GM19240 (cell line): Measurements from ENCODE around the gene YY2.
"Not testable (repeated sequence)": the region's sequence is repeated elsewhere in the genome, so short reads cannot be mapped to it uniquely, and the experiment has no call there.

ENCODE experiments used
- DNase-seq: peaks from one replicate; pipeline ENCODE4 v3.0.0; 2011; ENCODE audit warnings: low spot score; ENCODE audit not compliant: insufficient read length

Gene YY2

GRCh38 chrX:21855937-21856415 is at the start of gene YY2:
Gene YY2 (plus strand): TSS chrX:21855987. CDS start chrX:21856485, 498 bp downstream.
- no peak for DNase-seq

DNA sequence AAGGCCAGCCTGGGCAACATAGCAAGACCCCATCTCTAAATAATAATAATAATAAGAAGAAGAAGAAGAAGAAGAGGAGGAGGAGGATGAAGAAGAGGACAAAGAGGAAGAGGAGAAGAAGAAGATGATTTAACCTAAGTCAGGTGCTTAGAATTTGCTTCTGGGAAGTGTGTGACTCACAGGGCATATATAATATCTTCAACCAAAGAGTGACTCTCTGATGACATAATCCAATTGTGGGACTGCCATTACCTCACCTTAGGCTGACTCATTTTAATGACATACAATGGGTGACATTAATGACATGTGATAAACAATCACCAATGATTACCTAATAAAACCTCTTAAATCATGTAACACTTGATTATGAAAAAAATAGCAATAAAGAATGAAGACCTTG is 49.1 kb upstream of the YY2 start:
- DNase-seq, result no peak

GRCh38 chrX:21811832-21812231 is 44.0 kb upstream of the YY2 start:
- DNase-seq, result no peak

DNA sequence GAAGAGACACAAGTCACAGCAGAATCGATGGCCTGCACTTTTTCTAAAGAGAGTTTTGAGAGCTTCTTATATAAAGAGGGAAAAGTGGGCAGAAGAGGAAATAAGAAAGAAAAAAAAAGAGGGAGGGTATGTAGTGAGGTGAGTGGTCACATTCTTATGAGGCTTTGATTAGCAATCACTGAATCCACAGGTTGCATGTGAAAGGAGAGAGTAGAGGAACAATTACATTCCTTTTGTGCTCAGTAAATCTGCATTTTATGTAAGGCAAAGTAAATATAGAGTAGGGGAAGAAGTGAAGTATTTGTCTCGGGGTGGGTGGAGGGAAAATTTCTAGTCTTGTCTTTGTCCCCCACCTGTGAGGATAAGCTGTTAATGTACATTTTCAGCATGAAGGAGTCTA is 43.2 kb upstream of the YY2 start:
- no peak for DNase-seq

GRCh38 chrX:21813612-21814368 is 42.0 kb upstream of the YY2 start:
- DNase-seq, result no peak

DNA sequence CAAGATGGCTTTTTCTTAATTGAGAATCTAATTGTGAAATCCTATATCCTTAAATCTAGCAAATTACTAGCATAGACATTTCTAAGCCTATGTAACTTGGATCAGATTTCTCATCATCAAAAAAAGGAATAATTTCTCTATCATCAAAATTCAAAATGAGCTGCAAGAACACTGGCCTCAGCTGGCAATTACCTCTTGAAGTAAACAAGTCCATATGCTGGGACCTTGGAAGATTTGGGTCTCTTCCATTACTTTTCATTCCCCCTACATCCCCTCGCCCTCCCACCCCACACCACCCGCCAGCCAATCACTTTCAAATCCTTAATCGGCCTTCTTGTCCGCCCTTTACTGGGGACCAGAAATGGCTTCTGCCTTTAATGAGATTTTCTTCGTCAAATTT is 39.7 kb upstream of the YY2 start:
- no peak for DNase-seq

DNA sequence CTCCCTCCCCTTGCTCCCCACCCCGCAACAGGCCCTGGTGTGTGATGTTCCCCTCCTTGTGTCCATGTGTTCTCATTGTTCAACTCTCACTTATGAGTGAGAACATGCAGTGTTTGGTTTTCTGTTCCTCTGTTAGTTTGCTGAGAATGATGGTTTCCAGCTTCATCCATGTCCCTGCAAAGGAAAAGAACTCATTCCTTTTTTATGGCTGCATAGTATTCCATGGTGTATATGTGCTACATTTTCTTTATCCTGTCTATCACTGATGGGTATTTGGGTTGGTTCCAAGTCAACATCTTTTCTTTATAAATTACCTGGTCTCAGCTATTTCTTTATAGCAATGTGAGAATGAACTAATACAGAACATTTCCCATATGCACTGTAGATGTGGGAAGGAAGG is 35.6 kb upstream of the YY2 start:
- not testable (repeated sequence) for DNase-seq

- no peak for DNase-seq
These were observed 33.9 kb upstream of the YY2 start for GRCh38 chrX:21821875-21822274.

GRCh38 chrX:21831496-21831895 is 24.3 kb upstream of the YY2 start:
- no peak for DNase-seq

- no peak for DNase-seq
These were observed 18.7 kb upstream of the YY2 start for GRCh38 chrX:21837056-21837455.

DNA sequence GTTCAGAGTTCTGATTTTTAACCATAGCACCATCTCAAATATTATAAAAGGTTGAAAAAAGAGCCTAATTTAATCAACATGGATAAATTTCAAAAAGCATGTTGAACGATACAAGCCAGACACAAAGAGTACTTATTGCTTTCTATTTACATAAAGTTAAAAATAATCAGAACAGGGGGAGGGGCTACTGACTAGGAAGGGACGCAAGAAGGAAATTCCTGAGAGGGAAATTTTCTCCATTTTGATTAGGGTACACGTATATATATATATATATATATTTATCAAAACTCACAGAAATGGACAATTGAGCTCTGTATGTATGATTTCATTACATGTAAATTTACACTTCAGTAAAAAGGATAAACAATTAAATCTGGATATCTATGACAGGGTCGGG is 16.9 kb upstream of the YY2 start:
- DNase-seq, result no peak

- peak; percentile 3 for DNase-seq
These were observed 16.2 kb upstream of the YY2 start, which contains the start of gene MBTPS2 for GRCh38 chrX:21839334-21840192. Gene MBTPS2 (plus strand): TSS chrX:21839617. CDS start chrX:21839735, 118 bp downstream.

GRCh38 chrX:21840193-21840545 is 15.6 kb upstream of the YY2 start:
- no peak for DNase-seq

DNA sequence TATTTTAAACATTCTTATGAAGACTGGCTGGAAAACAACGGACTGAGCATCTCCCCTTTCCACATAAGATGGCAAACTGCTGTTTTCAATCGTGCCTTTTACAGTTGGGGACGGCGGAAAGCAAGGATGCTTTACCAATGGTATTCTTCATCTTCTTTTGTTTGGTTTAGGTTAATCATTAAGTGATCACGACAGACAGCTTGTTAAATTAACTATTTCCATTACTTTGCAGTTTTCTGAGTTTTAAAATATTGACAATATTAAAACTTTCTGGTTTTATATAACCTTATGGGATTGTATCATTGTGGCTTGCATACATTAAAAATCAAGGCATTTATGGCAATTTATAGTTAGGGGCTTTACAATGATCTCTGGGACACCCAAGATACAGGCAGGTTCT is 12.6 kb upstream of the YY2 start:
- DNase-seq, result no peak

- DNase-seq, result no peak
These were observed 10.7 kb upstream of the YY2 start for GRCh38 chrX:21845096-21845495.

GRCh38 chrX:21847342-21847741 is 8.4 kb upstream of the YY2 start:
- DNase-seq, result no peak

DNA sequence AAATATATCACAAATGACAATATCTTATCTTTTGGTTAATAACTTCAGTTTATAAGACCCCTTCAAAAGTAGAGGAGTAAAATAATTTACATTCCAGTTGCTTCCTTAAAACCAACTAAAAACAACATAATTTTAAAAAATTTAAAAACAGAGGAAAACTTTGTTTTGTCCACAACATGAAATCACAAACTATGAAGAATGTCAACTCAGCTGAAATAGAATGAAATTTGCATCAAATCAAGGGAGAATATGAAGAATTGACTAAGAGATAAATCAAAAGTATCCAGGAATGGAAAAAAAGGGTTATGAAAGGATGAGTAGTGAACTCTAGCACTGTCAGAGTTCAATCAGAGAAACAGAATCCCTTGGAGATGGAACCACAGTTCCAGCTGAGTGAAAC is 2.2 kb upstream of the YY2 start:
- DNase-seq, result no peak

- no peak for DNase-seq
These were observed 717 bp downstream of the YY2 start for GRCh38 chrX:21856504-21856903.

DNA sequence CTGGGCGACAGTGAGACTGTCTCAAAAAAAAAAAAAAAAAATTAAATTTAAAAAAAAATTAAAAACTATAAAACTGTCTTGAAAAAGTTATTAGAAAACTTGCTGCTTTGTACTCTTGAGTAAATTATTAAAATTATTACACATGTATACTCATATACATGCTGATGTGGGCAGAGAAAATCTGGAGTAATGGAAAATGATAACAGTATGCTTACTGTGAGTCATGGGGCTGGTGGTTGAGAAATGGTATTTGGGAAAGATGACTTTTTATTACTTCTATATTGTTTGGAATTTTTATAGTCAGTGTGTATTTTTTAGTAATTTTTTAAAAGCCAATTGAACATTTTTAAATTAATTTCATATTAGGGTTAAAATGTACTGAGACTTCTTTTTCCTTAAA is 7.5 kb downstream of the YY2 start:
- DNase-seq, result no peak

DNA sequence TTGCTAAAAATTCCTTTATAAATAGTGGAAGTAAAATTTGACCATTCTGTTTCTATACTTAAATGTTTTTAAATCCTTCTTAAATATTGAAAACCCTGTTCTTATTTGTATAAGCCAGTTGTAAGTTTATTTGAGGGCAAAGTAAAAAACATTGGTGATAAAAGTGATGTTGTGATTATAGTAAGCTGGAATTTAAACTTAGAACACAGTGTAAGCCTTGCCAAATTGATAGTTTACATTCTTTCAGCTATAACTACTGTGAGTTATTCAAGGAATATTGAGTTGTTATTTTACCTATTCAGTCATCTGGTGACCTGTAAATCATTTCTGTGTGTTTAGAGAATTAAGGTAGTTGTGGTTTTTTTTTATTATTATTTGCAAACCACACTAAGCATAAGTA is 9.6 kb downstream of the YY2 start:
- no peak for DNase-seq

GRCh38 chrX:21870494-21870893 is 14.7 kb downstream of the YY2 start:
- DNase-seq, result no peak

- DNase-seq, result no peak
These were observed 17.4 kb downstream of the YY2 start for GRCh38 chrX:21873063-21873775.
